Transverse colon (tissue), 4 donors: Measurements from ENCODE around the gene OLR1. TPM values are rescaled to one million over a fixed set of nuclear protein-coding genes. Genes with fewer than 3 reads are reported as not detected.

Experiments
- DNase-seq: peaks from one replicate; pipeline ENCODE4 v3.0.0-alpha.2; 2019
- H3K27ac ChIP-seq, 4 donors: fragments of 200-600 bp; sonication (generic); 2 replicates each; pipeline ENCODE4 v1.5.1; 2016 to 2018; ENCODE audit warnings: inconsistent platforms in 4 of 4
- H3K27me3 ChIP-seq: fragments of 200-600 bp; sonication (generic); 2 replicates; pipeline ENCODE4 v1.5.1; 2017; ENCODE audit warnings: inconsistent platforms
- H3K36me3 ChIP-seq, 4 donors: fragments of 200-600 bp; sonication (generic); 2 replicates each; pipeline ENCODE4 v1.5.1; 2017 to 2019; ENCODE audit warnings: inconsistent platforms in 4 of 4
- H3K4me1 ChIP-seq, 4 donors: fragments of 200-600 bp; sonication (generic); 2 replicates each; pipeline ENCODE4 v1.5.1; 2017 to 2020; ENCODE audit warnings: inconsistent platforms in 4 of 4
- H3K4me3 ChIP-seq, 4 donors: fragments of 200-600 bp; sonication (generic); 1 replicate in 1 of 4; 2 replicates in 3 of 4; pipeline versions ENCODE4 v1.5.1 to v1.6.1; 2017 to 2019; ENCODE audit warnings: inconsistent platforms in 4 of 4
- H3K9me3 ChIP-seq, 2 donors: fragments of 200-600 bp; sonication (generic); 2 replicates each; pipeline ENCODE4 v1.5.1; 2017 to 2019; ENCODE audit warnings: inconsistent platforms in 2 of 2
- CTCF ChIP-seq, 5 experiments: fragments of 200-600 bp in 3 of 5; fragments of 450-650 bp in 2 of 5; sonication (generic) in 3 of 5; IDR thresholded peaks; 1 replicate in 2 of 5; 2 replicates in 3 of 5; pipeline ENCODE4 v1.5.1; 2016 to 2017; ENCODE audit warnings: antibody characterized with exemption in 5 of 5, inconsistent platforms in 3 of 5, mild to moderate bottlenecking in 2 of 5, moderate library complexity in 1 of 5
- EP300 ChIP-seq: sonication (generic); formaldehyde crosslinking; IDR thresholded peaks from one replicate; pipeline ENCODE4 v1.6.1; 2017; ENCODE audit warnings: antibody characterized with exemption, low read depth
- POLR2A ChIP-seq: fragments of 450-650 bp; IDR thresholded peaks from one replicate; pipeline ENCODE4 v1.6.1; 2016; ENCODE audit warnings: antibody characterized with exemption, mild to moderate bottlenecking, moderate library complexity
- POLR2AphosphoS5 ChIP-seq, 3 donors: sonication (generic); formaldehyde crosslinking; IDR thresholded peaks; one replicate each; pipeline ENCODE4 v1.6.1; 2016; ENCODE audit warnings: antibody characterized with exemption in 3 of 3
- WGBS, 2 donors: methylation state at CpG; one replicate each; pipeline ENCODE4 v1.1.5; 2018; ENCODE audit warnings: low coverage in 1 of 2; 5-methylcytosine and 5-hydroxymethylcytosine counted together
- in situ Hi-C, 4 donors: fragments of 200-750 bp; cut with MboI; loops; one replicate each; pipeline versions ENCODE4 v1.15.0 to v1.15.1; 2017; ENCODE audit warnings: low sequenced_read_pairs in 3 of 4, low pct_ligation_motif_present in 1 of 4, low pct_unique_long_range_greater_than_20kb in 1 of 4
- intact Hi-C: fragments of 100-400 bp; cut with DNase I; formaldehyde crosslinking; loops from one replicate; pipeline ENCODE4 v1.15.1; 2023; ENCODE audit warnings: low total_unique reads
- total RNA-seq, 4 donors: library from RNA; depleted of rRNA; stranded (reverse); fragments of >200 nt; gene quantifications; one replicate each; pipeline ENCODE4 v1.1.0, GENCODE V29; 2016

OLR1 gene
- total RNA-seq, 4 donors from 2014 or later = 0.96 TPM; not detected in 3

- no peak overlapping the region for H3K4me3 ChIP-seq
- no peaks in the 10 kb centered on the region for H3K4me1 ChIP-seq
- TF ChIP-seq POLR2AphosphoS5 (IDR thresholded peaks at IDR 0.05) (no peak), POLR2A (no peak), EP300 (no peak), CTCF (IDR thresholded peaks at IDR 0.05) (no peak)
- intact Hi-C loops (no loop called here), in situ Hi-C loops (loop anchor here in 1 of 4 donors (25.0 kb wide), 1 partner anchor 89 kb away; the partner anchor contains the start of gene CLEC9A)
- no peaks in the 10 kb centered on the region for H3K36me3 ChIP-seq
- DNase-seq = no peak
- H3K27me3 ChIP-seq = no peaks in the 10 kb centered on the region
- H3K27ac ChIP-seq = no peak overlapping the region
- H3K9me3 ChIP-seq = no peaks in the 10 kb centered on the region
- WGBS, 2 donors = 62 to 83% methylated on average over 1 of the region's 1 CpG
Measured at GRCh38 chr12:10126413-10126812, 45.5 kb downstream of the OLR1 start.

GRCh38 chr12:10122689-10123088 is 49.2 kb downstream of the OLR1 start:
- no peak overlapping the region for H3K27ac ChIP-seq
- no peaks in the 10 kb centered on the region for H3K9me3 ChIP-seq
- H3K4me3 ChIP-seq = no peak overlapping the region
- no peaks in the 10 kb centered on the region for H3K36me3 ChIP-seq
- intact Hi-C loops = no loop called here
- WGBS, 2 donors = 67% methylated on average over 4 of the region's 4 CpGs; no CpG with 5 or more reads in 1 of the 2 donors
- DNase-seq = no peak
- in situ Hi-C loops = no loop called here
- no peaks in the 10 kb centered on the region for H3K27me3 ChIP-seq
- TF ChIP-seq CTCF (IDR thresholded peaks at IDR 0.05) (no peak), POLR2A (no peak)
- no peaks in the 10 kb centered on the region for H3K4me1 ChIP-seq

GRCh38 chr12:10121278-10121677 is 50.7 kb downstream of the OLR1 start:
- in situ Hi-C loops = no loop called here
- H3K4me3 ChIP-seq = no peak overlapping the region
- WGBS, 2 donors = 60 to 75% methylated on average over 7 of the region's 7 CpGs
- intact Hi-C loops = no loop called here
- H3K9me3 ChIP-seq = no peaks in the 10 kb centered on the region
- H3K36me3 ChIP-seq = no peaks in the 10 kb centered on the region
- no peak for DNase-seq
- H3K4me1 ChIP-seq = no peaks in the 10 kb centered on the region
- H3K27ac ChIP-seq = peak overlapping the region in 1 of 4 donors; percentile 19
- TF ChIP-seq POLR2AphosphoS5 (IDR thresholded peaks at IDR 0.05) (no peak), CTCF (IDR thresholded peaks at IDR 0.05) (no peak), POLR2A (no peak), EP300 (no peak)
- H3K27me3 ChIP-seq = no peaks in the 10 kb centered on the region

GRCh38 chr12:10119066-10119465 is 52.9 kb downstream of the OLR1 start:
- H3K27ac ChIP-seq = no peak overlapping the region
- no peaks in the 10 kb centered on the region for H3K4me1 ChIP-seq
- intact Hi-C loops = no loop called here
- no peak for DNase-seq
- TF ChIP-seq POLR2A (no peak), POLR2AphosphoS5 (IDR thresholded peaks at IDR 0.05) (no peak)
- H3K36me3 ChIP-seq = no peaks in the 10 kb centered on the region
- H3K4me3 ChIP-seq = no peak overlapping the region
- H3K27me3 ChIP-seq = no peaks in the 10 kb centered on the region
- no peaks in the 10 kb centered on the region for H3K9me3 ChIP-seq
- in situ Hi-C loops = no loop called here
- WGBS, 2 donors = 70 to 85% methylated on average over 3 of the region's 3 CpGs

- Histone ChIP-seq H3K4me1 (no peaks in the 10 kb centered on the region), H3K9me3 (no peaks in the 10 kb centered on the region), H3K36me3 (no peaks in the 10 kb centered on the region), H3K4me3 (no peak overlapping the region), H3K27me3 (no peaks in the 10 kb centered on the region), H3K27ac (no peak overlapping the region)
- no peak for DNase-seq
- 81 to 89% methylated on average over 7 of the region's 7 CpGs for WGBS, 2 donors
- in situ Hi-C loops (no loop called here), intact Hi-C loops (no loop called here)
- TF ChIP-seq CTCF (IDR thresholded peaks at IDR 0.05) = no peak
- TF ChIP-seq EP300 = no peak
- no peak for TF ChIP-seq POLR2AphosphoS5 (IDR thresholded peaks at IDR 0.05)
- no peak for TF ChIP-seq POLR2A
Measured at GRCh38 chr12:10115890-10116289, 56.0 kb downstream of the OLR1 start.
